Measurements from ENCODE around the gene ABCB6. TPM values are rescaled to one million over a fixed set of nuclear protein-coding genes. Genes with fewer than 3 reads are reported as not detected.

ABCB6 gene
- total RNA-seq, 1 donor: 28.2 TPM

- Histone ChIP-seq H4K20me1 (ENCODE audit: insufficient read depth, low read length) (no peaks in the 10 kb centered on the region), H3K9me3 (ENCODE audit: low read depth, low read length) (no peaks in the 10 kb centered on the region), H3K79me2 (ENCODE audit: insufficient read depth, low read length) (peaks cover 3% of the 10 kb centered on the region), H3K4me1 (ENCODE audit: insufficient read depth, low read length) (peaks cover 12% of the 10 kb centered on the region), H3K4me3 (ENCODE audit: insufficient read depth, low read length) (no peak overlapping the region), H3K36me3 (ENCODE audit: insufficient read depth, low read length) (peaks cover 64% of the 10 kb centered on the region), H3K4me2 (ENCODE audit: insufficient read depth, low read length) (no peak overlapping the region), H3K27me3 (ENCODE audit: insufficient read depth, low read length) (no peaks in the 10 kb centered on the region), H3K27ac (ENCODE audit: low read depth, low read length) (no peak overlapping the region), H2AFZ (ENCODE audit: low read length) (no peak overlapping the region)
- no peak for TF ChIP-seq CTCF (IDR thresholded peaks at IDR 0.05; ENCODE audit: extremely low read depth, low read depth, low read length)
- no peak for DNase-seq (ENCODE audit: insufficient read length, low spot score, missing footprints)
Observed at GRCh38 chr2:219213026-219213415, 5.7 kb downstream of the ABCB6 start.

- Histone ChIP-seq H3K4me3 (ENCODE audit: insufficient read depth, low read length) (no peak overlapping the region), H2AFZ (ENCODE audit: low read length) (no peak overlapping the region), H3K79me2 (ENCODE audit: insufficient read depth, low read length) (peaks cover 4% of the 10 kb centered on the region), H3K27ac (ENCODE audit: low read depth, low read length) (no peak overlapping the region), H4K20me1 (ENCODE audit: insufficient read depth, low read length) (no peaks in the 10 kb centered on the region), H3K4me1 (ENCODE audit: insufficient read depth, low read length) (peaks cover 18% of the 10 kb centered on the region), H3K9me3 (ENCODE audit: low read depth, low read length) (no peaks in the 10 kb centered on the region), H3K36me3 (ENCODE audit: insufficient read depth, low read length) (peaks cover 61% of the 10 kb centered on the region), H3K27me3 (ENCODE audit: insufficient read depth, low read length) (no peaks in the 10 kb centered on the region), H3K4me2 (ENCODE audit: insufficient read depth, low read length) (no peak overlapping the region)
- DNase-seq (ENCODE audit: insufficient read length, low spot score, missing footprints): peak; percentile 43
- no peak for TF ChIP-seq CTCF (IDR thresholded peaks at IDR 0.05; ENCODE audit: extremely low read depth, low read depth, low read length)
Observed at GRCh38 chr2:219210886-219211362, 7.8 kb downstream of the ABCB6 start.

- DNase-seq (ENCODE audit: insufficient read length, low spot score, missing footprints): peak; percentile 45
- Histone ChIP-seq H3K4me1 (ENCODE audit: insufficient read depth, low read length) (peaks cover 18% of the 10 kb centered on the region), H4K20me1 (ENCODE audit: insufficient read depth, low read length) (no peaks in the 10 kb centered on the region), H3K27me3 (ENCODE audit: insufficient read depth, low read length) (no peaks in the 10 kb centered on the region), H3K36me3 (ENCODE audit: insufficient read depth, low read length) (peaks cover 57% of the 10 kb centered on the region), H3K9me3 (ENCODE audit: low read depth, low read length) (no peaks in the 10 kb centered on the region), H2AFZ (ENCODE audit: low read length) (no peak overlapping the region), H3K79me2 (ENCODE audit: insufficient read depth, low read length) (peaks cover 3% of the 10 kb centered on the region), H3K27ac (ENCODE audit: low read depth, low read length) (no peak overlapping the region), H3K4me3 (ENCODE audit: insufficient read depth, low read length) (no peak overlapping the region), H3K4me2 (ENCODE audit: insufficient read depth, low read length) (no peak overlapping the region)
- TF ChIP-seq CTCF (IDR thresholded peaks at IDR 0.05; ENCODE audit: extremely low read depth, low read depth, low read length): no peak
Observed at GRCh38 chr2:219210196-219210885, 8.4 kb downstream of the ABCB6 start.

GRCh38 chr2:219209236-219210195 is 9.2 kb downstream of the ABCB6 start:
- Histone ChIP-seq H4K20me1 (ENCODE audit: insufficient read depth, low read length) (no peaks in the 10 kb centered on the region), H3K4me1 (ENCODE audit: insufficient read depth, low read length) (peaks cover 18% of the 10 kb centered on the region), H3K9me3 (ENCODE audit: low read depth, low read length) (no peaks in the 10 kb centered on the region), H2AFZ (ENCODE audit: low read length) (no peak overlapping the region), H3K79me2 (ENCODE audit: insufficient read depth, low read length) (peaks cover 3% of the 10 kb centered on the region), H3K27ac (ENCODE audit: low read depth, low read length) (no peak overlapping the region), H3K27me3 (ENCODE audit: insufficient read depth, low read length) (no peaks in the 10 kb centered on the region), H3K36me3 (ENCODE audit: insufficient read depth, low read length) (peaks cover 51% of the 10 kb centered on the region), H3K4me2 (ENCODE audit: insufficient read depth, low read length) (no peak overlapping the region), H3K4me3 (ENCODE audit: insufficient read depth, low read length) (no peak overlapping the region)
- peak; percentile 36 for DNase-seq (ENCODE audit: insufficient read length, low spot score, missing footprints)
- TF ChIP-seq CTCF (IDR thresholded peaks at IDR 0.05; ENCODE audit: extremely low read depth, low read depth, low read length): no peak
